Activated CD4-positive, alpha-beta T cell treated with anti-CD3 and anti-CD28 coated beads, Interleukin-2, amount 50 U/mL, for 1 hour (primary cell): ENCODE measurements around the gene SLC2A4.
"Not testable (repeated sequence)": the region's sequence is repeated elsewhere in the genome, so short reads cannot be mapped to it uniquely, and the experiment has no call there.

ENCODE experiments used
- DNase-seq: peaks from one replicate; pipeline ENCODE4 v3.0.0-alpha.2; 2020

The SLC2A4 gene

DNA sequence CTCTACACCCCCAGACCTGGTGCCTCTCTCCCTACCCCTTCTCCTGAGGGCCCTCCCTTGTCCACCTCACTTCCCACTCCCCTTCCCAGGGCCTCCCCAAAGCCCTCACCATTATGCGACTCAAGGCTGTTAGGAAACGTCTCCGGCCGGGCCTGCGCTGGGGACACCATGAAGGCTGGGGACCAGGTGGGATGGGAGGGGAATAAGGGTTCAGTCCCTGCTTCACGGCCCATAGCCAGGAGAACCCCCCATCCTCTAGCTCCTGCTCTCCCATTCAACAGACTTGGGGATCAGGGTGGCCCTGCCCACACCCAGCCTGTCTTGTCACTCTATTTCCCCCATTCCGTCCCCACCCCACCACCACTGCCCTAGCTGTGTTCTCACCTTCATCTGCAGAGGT, 45.5 kb downstream of the SLC2A4 start:
- DNase-seq, result no peak

GRCh38 chr17:7327501-7327900, 46.0 kb downstream of the SLC2A4 start:
- DNase-seq, result no peak

- DNase-seq, result no peak
Measured at GRCh38 chr17:7328009-7328408, 46.5 kb downstream of the SLC2A4 start.

DNA sequence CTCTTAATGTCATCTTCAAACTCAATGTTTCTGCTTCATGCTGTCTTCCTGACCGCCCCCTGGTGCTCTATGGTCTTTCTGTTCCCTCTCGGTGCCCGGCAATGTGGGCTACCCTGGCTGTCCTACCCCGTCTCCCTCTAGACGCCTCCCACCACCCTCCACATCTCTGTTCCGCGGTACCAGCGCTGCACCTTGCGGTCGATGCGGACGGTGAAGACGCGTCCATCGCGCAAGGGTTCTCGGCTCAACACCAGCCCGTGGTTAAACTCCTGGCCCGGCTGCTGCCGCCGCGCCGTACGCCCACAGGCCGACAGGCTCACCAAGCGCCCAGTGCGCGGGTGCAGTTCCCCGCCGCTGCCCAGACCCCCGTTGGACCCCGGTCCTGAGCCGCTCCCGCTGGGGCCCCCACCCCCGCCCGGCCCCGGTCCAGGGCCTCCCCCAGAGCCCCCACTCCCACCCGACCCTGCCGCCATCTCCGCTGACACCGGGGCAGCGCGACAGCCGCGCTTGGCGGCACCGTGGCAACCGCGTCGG, 47.4 kb downstream of the SLC2A4 start, which contains the start of gene NEURL4:
Gene NEURL4 (minus strand): TSS at position 496 of the 534 bp plus-strand sequence. CDS start 23 bp downstream, at position 473.
- DNase-seq, result no peak

DNA sequence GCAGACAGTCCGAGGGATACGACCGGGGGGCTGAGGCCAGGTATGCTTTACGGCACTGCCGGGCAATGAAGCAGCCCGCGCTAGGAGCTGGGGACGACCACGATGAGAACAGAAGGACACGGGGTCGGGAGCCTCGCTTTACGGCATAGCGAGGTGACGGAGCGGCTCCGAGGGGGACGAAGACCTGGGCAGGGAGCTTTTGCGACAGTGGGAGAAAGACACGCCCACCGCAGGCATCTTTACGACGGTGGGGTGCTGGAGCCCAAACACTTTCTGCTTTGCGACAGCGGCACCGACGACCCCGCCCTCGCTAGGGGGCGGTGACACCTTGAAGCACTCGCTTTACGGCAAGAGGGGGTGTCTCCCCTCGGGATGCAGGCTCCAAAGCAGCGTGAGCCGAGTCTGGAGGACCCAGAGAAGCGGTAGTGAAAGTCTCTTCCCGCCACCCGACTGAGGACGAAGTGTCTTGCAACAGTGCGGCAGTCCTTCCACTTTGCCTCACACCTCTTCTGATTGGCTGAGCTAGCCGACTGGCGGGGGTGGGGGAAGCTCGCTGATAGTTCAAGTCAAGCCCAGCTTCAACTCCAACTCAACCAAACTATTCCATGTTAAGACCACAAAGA, 48.0 kb downstream of the SLC2A4 start:
- DNase-seq, result peak; percentile 92

DNA sequence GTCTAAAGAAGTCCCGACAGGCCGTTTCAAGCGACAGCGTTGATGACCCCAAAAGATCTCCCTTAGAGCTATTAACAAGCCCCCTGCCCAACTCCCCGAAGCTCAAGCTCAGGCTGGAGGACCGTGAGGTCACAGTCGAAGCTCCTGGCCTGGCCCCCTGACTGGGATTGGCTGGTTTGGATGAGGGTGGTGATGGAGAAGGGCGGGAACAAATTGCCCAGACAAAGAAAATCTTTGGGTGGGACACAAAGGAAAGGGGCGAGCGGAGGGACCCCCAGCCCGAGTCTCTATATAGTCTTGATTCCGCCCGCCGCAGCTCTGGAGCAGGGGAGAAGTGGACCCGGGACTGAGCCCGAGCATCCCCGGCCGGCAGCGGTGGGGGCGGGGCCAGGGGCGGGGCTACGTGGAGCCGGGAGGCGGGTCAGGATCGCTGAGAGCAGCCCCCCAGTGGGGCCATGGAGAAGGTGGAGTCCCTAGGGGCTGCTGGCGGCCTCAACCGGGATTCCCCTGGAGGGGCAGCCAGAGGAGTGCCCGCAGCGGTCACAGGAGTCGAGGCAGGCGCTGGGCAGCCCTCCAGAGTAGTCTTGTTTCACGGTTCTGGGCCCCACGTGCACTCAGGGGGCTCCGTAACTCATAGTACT, 48.6 kb downstream of the SLC2A4 start:
- peak; percentile 70 for DNase-seq

DNA sequence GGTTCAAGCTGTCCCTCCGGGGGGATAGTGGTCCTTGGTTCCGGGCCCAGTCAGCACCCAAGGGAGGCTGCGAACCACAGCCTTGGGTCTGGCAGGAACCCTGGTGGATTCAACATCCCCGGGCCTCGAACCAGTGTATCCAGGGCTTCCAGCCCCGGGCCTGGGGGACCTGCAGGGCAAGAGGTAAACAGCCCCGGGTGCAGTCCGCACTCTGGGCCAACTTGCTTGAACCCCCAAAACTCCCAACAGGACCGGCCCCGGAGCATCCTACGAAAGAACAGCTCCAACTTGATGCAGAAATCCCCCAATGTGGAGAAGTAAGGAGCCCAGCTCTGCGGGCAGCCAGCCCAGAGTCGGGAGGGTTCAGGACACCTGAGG, 49.1 kb downstream of the SLC2A4 start:
- no peak for DNase-seq

DNA sequence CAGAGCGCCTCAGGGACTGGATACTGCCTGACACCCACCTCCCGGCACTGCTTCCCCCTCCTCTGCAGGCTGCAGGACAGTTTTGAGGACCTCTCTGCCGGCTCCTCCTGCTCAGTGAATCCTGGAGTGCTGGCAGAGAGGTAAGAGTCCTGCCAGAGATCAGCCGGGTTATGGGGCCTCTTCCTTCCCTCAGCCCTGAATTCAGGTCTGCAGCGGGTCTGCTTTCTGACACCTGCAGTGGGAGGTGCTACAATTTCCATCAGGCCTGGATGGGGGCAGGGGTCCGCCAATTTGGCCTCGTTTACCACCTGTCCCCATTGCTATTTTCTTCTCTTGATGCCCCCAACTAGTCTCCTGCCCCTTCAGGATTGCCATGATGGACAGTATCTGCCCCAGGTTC, 50.6 kb downstream of the SLC2A4 start:
- DNase-seq, result no peak

- not testable (repeated sequence) for DNase-seq
Measured at GRCh38 chr17:7332600-7333069, 51.1 kb downstream of the SLC2A4 start.

- no peak for DNase-seq
Measured at GRCh38 chr17:7334938-7335538, 53.5 kb downstream of the SLC2A4 start.

GRCh38 chr17:7335765-7336164, 54.2 kb downstream of the SLC2A4 start:
- not testable (repeated sequence) for DNase-seq

- peak; percentile 86 for DNase-seq
Measured at GRCh38 chr17:7336240-7337175, 55.0 kb downstream of the SLC2A4 start, which contains the start of gene ACAP1. TSS of gene ACAP1 (plus strand) at chr17:7336529. CDS start at chr17:7336735, 206 bp downstream.

GRCh38 chr17:7337600-7337999, 56.1 kb downstream of the SLC2A4 start:
- DNase-seq, result not testable (repeated sequence)
